GM21723 (cell line): ENCODE data around the gene TYRP1.
"Not testable (repeated sequence)": the region's sequence is repeated elsewhere in the genome, so short reads cannot be mapped to it uniquely, and the experiment has no call there.

Experiments used
- ATAC-seq: cut with Tn5 transposase; IDR thresholded peaks from one replicate; pipeline ENCODE4 v1.9.1; 2021; ENCODE audit warnings: mild to moderate bottlenecking, moderate library complexity; ENCODE audit not compliant: unreplicated experiment

TYRP1 gene, protein sequence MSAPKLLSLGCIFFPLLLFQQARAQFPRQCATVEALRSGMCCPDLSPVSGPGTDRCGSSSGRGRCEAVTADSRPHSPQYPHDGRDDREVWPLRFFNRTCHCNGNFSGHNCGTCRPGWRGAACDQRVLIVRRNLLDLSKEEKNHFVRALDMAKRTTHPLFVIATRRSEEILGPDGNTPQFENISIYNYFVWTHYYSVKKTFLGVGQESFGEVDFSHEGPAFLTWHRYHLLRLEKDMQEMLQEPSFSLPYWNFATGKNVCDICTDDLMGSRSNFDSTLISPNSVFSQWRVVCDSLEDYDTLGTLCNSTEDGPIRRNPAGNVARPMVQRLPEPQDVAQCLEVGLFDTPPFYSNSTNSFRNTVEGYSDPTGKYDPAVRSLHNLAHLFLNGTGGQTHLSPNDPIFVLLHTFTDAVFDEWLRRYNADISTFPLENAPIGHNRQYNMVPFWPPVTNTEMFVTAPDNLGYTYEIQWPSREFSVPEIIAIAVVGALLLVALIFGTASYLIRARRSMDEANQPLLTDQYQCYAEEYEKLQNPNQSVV

DNA sequence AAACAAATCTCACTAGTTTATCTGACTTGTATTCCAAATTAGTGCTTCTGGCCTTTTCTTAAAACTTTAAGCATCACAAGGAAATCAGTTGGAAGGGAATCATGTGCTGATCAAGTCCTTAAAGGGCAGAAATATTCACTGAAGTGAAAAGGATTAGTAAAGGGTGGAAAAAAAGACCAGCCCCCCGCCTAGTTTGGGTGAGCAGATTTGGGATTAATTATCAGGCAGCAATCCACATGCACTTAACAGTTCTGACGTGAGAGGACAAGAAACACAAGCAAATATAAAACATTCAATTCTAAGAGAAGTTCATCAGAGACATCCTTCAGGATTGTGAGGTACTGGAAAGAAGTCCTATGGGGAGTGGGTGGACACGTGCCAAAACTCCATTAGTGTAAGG, at the start of gene TYRP1:
TYRP1 (plus strand) TSS at position 245 of the 400 bp plus-strand sequence. CDS start 612 bp downstream, outside the sequence.
- no peak for ATAC-seq

GRCh38 chr9:12643686-12644085, 49.5 kb upstream of the TYRP1 start:
- no peak for ATAC-seq

- no peak for ATAC-seq
These were observed 44.3 kb upstream of the TYRP1 start for GRCh38 chr9:12648925-12649324.

GRCh38 chr9:12651125-12651524, 42.1 kb upstream of the TYRP1 start:
- no peak for ATAC-seq

- no peak for ATAC-seq
These were observed 40.2 kb upstream of the TYRP1 start for GRCh38 chr9:12652973-12653372.

DNA sequence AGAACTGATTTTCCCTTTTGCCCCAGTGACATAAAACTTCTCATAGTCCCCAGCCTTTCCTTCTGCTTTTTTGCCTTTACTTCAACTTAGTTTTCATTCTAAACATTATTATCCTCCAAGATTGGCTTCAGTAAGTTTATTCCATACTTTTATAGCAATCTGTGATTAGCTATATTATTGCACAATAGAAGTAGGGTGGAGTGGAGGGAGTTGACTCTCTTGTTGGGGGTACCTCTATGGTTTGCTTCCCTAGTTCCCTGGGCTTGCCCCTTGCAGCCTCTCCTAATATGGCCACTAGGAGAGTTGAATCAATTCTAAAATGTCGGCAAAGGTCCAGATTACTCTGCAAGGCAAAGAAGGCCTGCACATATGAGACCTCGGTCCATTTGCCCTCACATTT, 36.4 kb upstream of the TYRP1 start:
- no peak for ATAC-seq

DNA sequence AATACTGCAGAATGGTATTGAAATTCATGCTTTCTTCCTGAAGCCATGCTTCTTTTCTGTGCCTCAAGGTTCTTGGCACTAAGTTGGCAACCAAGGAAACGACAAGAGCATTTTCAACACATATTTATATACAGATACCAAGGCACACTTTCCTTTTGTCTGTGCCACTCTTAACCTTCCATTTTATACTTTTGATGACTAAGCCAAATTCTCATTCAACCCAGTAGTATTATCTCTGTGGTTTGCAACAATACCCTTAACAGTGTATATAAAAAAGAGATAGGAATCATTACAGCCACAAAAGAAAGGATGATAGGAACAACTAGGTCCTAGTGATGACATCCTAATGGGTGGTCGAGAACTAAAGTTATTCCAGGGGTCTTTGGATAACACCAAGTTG, 36.0 kb upstream of the TYRP1 start:
- ATAC-seq: no peak

GRCh38 chr9:12657998-12658397, 35.2 kb upstream of the TYRP1 start:
- ATAC-seq: no peak

DNA sequence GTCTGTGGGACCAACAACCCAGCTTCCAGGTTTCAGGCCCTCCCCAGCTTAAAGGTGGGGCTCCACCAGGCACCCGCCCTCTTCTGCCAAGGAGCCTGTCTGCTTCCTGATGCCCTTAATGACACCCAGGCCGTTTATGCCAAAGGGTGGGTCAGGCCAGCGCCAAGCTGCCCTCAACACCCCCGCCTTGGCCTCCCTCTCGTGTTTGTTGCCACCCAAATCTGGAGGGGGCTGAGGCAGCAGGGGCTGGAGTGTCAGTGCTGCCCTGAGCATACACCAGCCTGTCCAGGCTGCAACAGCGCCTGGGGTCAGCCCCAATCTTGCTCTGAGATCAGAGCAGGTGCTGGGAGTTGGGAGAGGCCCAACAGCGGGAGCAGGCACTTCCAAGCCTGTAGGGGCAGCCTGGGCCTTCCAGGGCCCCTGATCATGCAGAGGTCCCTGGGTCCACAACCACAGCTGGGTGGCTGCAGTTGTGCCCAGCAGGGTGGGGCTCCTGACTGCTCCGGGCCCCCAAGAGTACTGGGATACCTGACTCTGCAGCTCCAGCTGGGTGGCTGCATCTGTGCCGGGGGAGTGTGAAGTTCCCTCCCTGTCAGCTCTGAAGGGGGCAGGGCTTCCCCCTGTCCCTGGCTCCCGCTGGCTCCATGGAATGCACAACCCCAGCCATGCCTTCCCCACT, 34.5 kb upstream of the TYRP1 start:
- ATAC-seq: no peak

GRCh38 chr9:12659220-12659619, 34.0 kb upstream of the TYRP1 start:
- no peak for ATAC-seq

GRCh38 chr9:12666813-12667212, 26.4 kb upstream of the TYRP1 start:
- no peak for ATAC-seq

GRCh38 chr9:12667892-12668291, 25.3 kb upstream of the TYRP1 start:
- no peak for ATAC-seq

DNA sequence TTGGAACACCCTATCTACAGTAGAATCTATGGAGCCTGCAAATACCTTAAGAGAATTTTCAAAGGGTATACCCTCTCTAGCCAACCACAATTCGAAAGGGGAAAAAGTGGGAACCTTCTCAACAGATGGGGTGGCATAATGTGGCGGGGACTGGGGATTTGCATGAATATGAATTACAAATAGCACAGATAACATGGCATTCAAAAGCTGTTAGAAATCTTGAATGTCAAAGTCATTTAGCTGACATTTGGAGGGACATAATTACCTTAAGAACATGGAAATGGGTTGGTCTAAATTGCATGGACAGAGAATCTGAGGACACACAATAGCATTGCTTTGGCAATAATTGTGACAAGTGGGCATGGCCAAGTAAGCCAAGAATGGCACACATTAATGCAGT, 23.2 kb upstream of the TYRP1 start:
- no peak for ATAC-seq

DNA sequence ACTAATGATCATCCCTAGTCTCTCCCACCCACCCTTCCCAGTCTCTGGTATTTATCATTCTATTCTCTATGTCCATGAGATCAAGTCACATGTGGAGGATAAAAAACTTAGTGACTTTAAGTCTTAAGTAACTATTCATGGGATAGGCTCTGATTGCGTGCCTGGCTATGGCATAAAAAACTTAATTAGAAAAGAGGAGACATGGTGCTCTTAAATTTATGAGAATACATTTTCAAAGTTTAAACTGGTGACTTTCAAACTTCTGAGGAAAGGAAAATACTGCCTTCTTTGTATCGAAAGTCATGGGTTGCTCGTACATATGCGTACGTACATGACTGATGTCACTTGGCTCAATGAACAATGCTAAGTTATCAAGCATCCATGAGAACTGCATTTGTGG, 18.2 kb upstream of the TYRP1 start:
- ATAC-seq: no peak

DNA sequence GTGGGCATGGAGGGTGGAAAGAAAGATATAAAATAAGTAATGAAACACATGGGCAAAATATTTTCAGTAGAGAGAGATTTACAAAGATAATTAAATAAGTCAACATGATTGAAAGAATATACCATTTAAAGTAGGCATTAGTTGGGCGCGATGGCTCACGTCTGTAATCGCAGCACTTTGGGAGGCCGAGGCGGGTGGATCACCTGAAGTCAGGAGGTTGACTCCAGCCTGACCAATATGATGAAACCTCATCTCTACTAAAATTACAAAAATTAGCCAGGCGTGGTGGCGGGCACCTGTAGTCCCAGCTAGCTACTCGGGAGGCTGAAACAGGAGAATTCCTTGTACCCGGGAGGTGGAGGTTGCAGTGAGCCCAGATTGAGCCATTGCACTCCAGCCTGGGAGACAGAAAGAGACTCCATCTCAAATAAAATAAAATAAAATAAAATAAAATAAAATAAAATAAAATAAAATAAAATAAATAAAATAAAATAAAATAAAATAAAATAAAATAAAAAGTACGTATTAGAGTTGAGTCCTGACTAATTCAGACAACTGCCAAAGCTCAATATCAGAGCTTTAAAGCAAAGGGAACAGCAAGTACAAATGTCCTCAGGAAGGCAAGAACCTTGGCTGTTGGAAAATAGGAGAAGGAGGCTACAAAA, 15.6 kb upstream of the TYRP1 start:
- ATAC-seq: not testable (repeated sequence)

DNA sequence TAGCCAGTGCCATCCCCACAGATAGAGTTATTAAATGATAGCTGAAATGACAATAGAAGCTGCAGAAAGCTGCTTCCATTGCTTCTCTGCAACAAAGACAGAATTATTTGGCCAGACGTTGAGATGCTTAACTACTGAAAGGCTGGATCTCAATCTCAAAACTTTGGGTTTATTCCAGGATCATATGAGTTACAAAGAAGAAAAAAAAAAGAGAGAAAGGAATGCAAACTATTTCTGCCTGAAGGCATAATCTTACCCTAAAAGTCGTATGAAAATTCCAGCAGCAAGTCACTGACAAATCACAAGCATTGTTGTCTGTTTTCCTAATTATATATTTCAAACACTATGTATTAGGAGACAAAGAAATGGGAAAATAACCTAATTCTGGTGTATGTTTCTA, 12.8 kb upstream of the TYRP1 start:
- no peak for ATAC-seq

GRCh38 chr9:12680757-12681156, 12.4 kb upstream of the TYRP1 start:
- ATAC-seq: no peak

GRCh38 chr9:12681620-12682019, 11.6 kb upstream of the TYRP1 start:
- no peak for ATAC-seq

- no peak for ATAC-seq
These were observed 8.2 kb upstream of the TYRP1 start for GRCh38 chr9:12684974-12685373.

GRCh38 chr9:12689233-12689632, 4.0 kb upstream of the TYRP1 start:
- no peak for ATAC-seq

- no peak for ATAC-seq
These were observed 828 bp downstream of the TYRP1 start for GRCh38 chr9:12694013-12694412.

GRCh38 chr9:12695474-12695873, 2.3 kb downstream of the TYRP1 start:
- ATAC-seq: no peak
